Measurements from ENCODE around the gene CKAP2.
A peak's percentile ranks its signal among the peaks of the same experiment; 100 is the strongest.
"Not testable (repeated sequence)": the region's sequence is repeated elsewhere in the genome, so short reads cannot be mapped to it uniquely, and the experiment has no call there.

Gene CKAP2

GRCh38 chr13:52454820-52455676 is at the start of gene CKAP2:
CKAP2 (plus strand) TSS chr13:52455478; CDS start chr13:52455557, 79 bp downstream.
- peak; percentile 83 to 86 for DNase-seq (ENCODE audit: extremely low read depth in 1 of 2, low read depth in 1 of 2)

GRCh38 chr13:52405767-52406494 is 49.3 kb upstream of the CKAP2 start, which contains the start of gene THSD1:
THSD1 (minus strand) TSS chr13:52406172; CDS start chr13:52402600, 3,572 bp downstream.
- peak in 1 of 2 donors; percentile 1 for DNase-seq (ENCODE audit: extremely low read depth in 1 of 2, low read depth in 1 of 2)

- DNase-seq (ENCODE audit: extremely low read depth in 1 of 2, low read depth in 1 of 2): no peak
Observed at GRCh38 chr13:52406629-52407028, 48.6 kb upstream of the CKAP2 start.

- not testable (repeated sequence) for DNase-seq (ENCODE audit: extremely low read depth in 1 of 2, low read depth in 1 of 2)
Observed at GRCh38 chr13:52407436-52407835, 47.8 kb upstream of the CKAP2 start.

- not testable (repeated sequence) for DNase-seq (ENCODE audit: extremely low read depth in 1 of 2, low read depth in 1 of 2)
Observed at GRCh38 chr13:52408071-52408658, 47.1 kb upstream of the CKAP2 start.

- no peak for DNase-seq (ENCODE audit: extremely low read depth in 1 of 2, low read depth in 1 of 2)
Observed at GRCh38 chr13:52411629-52412028, 43.6 kb upstream of the CKAP2 start.

GRCh38 chr13:52412128-52412527 is 43.1 kb upstream of the CKAP2 start:
- no peak for DNase-seq (ENCODE audit: extremely low read depth in 1 of 2, low read depth in 1 of 2)

- no peak for DNase-seq (ENCODE audit: extremely low read depth in 1 of 2, low read depth in 1 of 2)
Observed at GRCh38 chr13:52414051-52414450, 41.2 kb upstream of the CKAP2 start.

GRCh38 chr13:52414963-52415362 is 40.3 kb upstream of the CKAP2 start:
- DNase-seq (ENCODE audit: extremely low read depth in 1 of 2, low read depth in 1 of 2): no peak

GRCh38 chr13:52419080-52419479 is 36.2 kb upstream of the CKAP2 start:
- no peak for DNase-seq (ENCODE audit: extremely low read depth in 1 of 2, low read depth in 1 of 2)

GRCh38 chr13:52421216-52421615 is 34.1 kb upstream of the CKAP2 start:
- DNase-seq (ENCODE audit: extremely low read depth in 1 of 2, low read depth in 1 of 2): no peak

GRCh38 chr13:52428295-52428694 is 27.0 kb upstream of the CKAP2 start:
- no peak for DNase-seq (ENCODE audit: extremely low read depth in 1 of 2, low read depth in 1 of 2)

- DNase-seq (ENCODE audit: extremely low read depth in 1 of 2, low read depth in 1 of 2): no peak
Observed at GRCh38 chr13:52432456-52432855, 22.8 kb upstream of the CKAP2 start.

- no peak for DNase-seq (ENCODE audit: extremely low read depth in 1 of 2, low read depth in 1 of 2)
Observed at GRCh38 chr13:52446265-52446664, 9.0 kb upstream of the CKAP2 start.

GRCh38 chr13:52447354-52447753 is 7.9 kb upstream of the CKAP2 start:
- no peak for DNase-seq (ENCODE audit: extremely low read depth in 1 of 2, low read depth in 1 of 2)

GRCh38 chr13:52447815-52448552 is 7.3 kb upstream of the CKAP2 start:
- DNase-seq (ENCODE audit: extremely low read depth in 1 of 2, low read depth in 1 of 2): no peak

- no peak for DNase-seq (ENCODE audit: extremely low read depth in 1 of 2, low read depth in 1 of 2)
Observed at GRCh38 chr13:52449331-52450011, 5.8 kb upstream of the CKAP2 start.

GRCh38 chr13:52450012-52450792 is 5.1 kb upstream of the CKAP2 start, which contains the start of gene VPS36:
VPS36 (minus strand) TSS chr13:52450634; CDS start chr13:52450594, 40 bp downstream.
- DNase-seq (ENCODE audit: extremely low read depth in 1 of 2, low read depth in 1 of 2): peak; percentile 79 to 93

- no peak for DNase-seq (ENCODE audit: extremely low read depth in 1 of 2, low read depth in 1 of 2)
Observed at GRCh38 chr13:52450793-52451116, 4.5 kb upstream of the CKAP2 start.

Data from activated CD8-positive, alpha-beta memory T cell treated with anti-CD3 and anti-CD28 coated beads for 1 hour (primary cell).